HepG2 (cell line): Measurements from ENCODE around the gene TGM6. TPM values are rescaled to one million over a fixed set of nuclear protein-coding genes. Genes with fewer than 3 reads are reported as not detected.

Experiments
- AGO1 ChIP-seq: fragments of 200-400 bp; formaldehyde crosslinking; IDR thresholded peaks from 2 replicates; pipeline ENCODE4 v1.6.1; 2017; ENCODE audit warnings: mild to moderate bottlenecking, low read depth, low read length, moderate library complexity; ENCODE audit not compliant: poor library complexity, severe bottlenecking
- ARID4A ChIP-seq: sonication (generic); formaldehyde crosslinking; IDR thresholded peaks from 2 replicates; pipeline ENCODE4 v1.5.0; 2020; ENCODE audit warnings: mild to moderate bottlenecking, missing genetic modification reagents, borderline replicate concordance
- ATAD3A ChIP-seq: sonication (generic); formaldehyde crosslinking; IDR thresholded peaks from 2 replicates; pipeline ENCODE4 v1.4.0; 2020; ENCODE audit warnings: missing genetic modification reagents
- CCDC6 ChIP-seq: sonication (generic); formaldehyde crosslinking; IDR thresholded peaks from 2 replicates; pipeline ENCODE4 v1.8.1; 2022; ENCODE audit warnings: mild to moderate bottlenecking, missing genetic modification reagents, moderate library complexity
- HIVEP1 ChIP-seq: sonication (generic); formaldehyde crosslinking; IDR thresholded peaks from 2 replicates; pipeline ENCODE4 v1.4.0; 2020; ENCODE audit warnings: mild to moderate bottlenecking, missing genetic modification reagents
- NRL ChIP-seq: sonication (generic); formaldehyde crosslinking; IDR thresholded peaks from 2 replicates; pipeline ENCODE4 v1.5.0; 2020; ENCODE audit warnings: missing genetic modification reagents, mild to moderate bottlenecking, moderate library complexity, borderline replicate concordance
- PTBP1 ChIP-seq: fragments of 200-400 bp; formaldehyde crosslinking; IDR thresholded peaks from 2 replicates; pipeline ENCODE4 v1.6.1; 2018; ENCODE audit warnings: low read length, low read depth; ENCODE audit not compliant: poor library complexity, severe bottlenecking
- REST ChIP-seq, 2 experiments: IDR thresholded peaks; 2 replicates each; pipeline ENCODE4 v1.6.1; 2011 to 2012; ENCODE audit warnings: low read length in 2 of 2, borderline replicate concordance in 1 of 2, low read depth in 1 of 2, mild to moderate bottlenecking in 1 of 2, moderate library complexity in 1 of 2
- SIX4 ChIP-seq: sonication (generic); formaldehyde crosslinking; IDR thresholded peaks from 2 replicates; pipeline ENCODE4 v1.4.0; 2020; ENCODE audit warnings: missing genetic modification reagents
- ZNF12 ChIP-seq: sonication (generic); formaldehyde crosslinking; IDR thresholded peaks from 2 replicates; pipeline ENCODE4 v1.5.0; 2020; ENCODE audit warnings: missing genetic modification reagents
- ZNF431 ChIP-seq: sonication (generic); formaldehyde crosslinking; IDR thresholded peaks from 2 replicates; pipeline ENCODE4 v1.9.0; 2022; ENCODE audit warnings: missing genetic modification reagents, low read depth, mild to moderate bottlenecking, borderline replicate concordance
- ZNF562 ChIP-seq: sonication (generic); formaldehyde crosslinking; IDR thresholded peaks from 2 replicates; pipeline ENCODE4 v1.8.0; 2022; ENCODE audit warnings: missing genetic modification reagents, borderline replicate concordance
- ZNF703 ChIP-seq: sonication (generic); formaldehyde crosslinking; IDR thresholded peaks from 2 replicates; pipeline ENCODE4 v1.5.1; 2020; ENCODE audit warnings: missing genetic modification reagents, mild to moderate bottlenecking, moderate library complexity, borderline replicate concordance
- ZNF749 ChIP-seq: sonication (generic); formaldehyde crosslinking; IDR thresholded peaks from 2 replicates; pipeline ENCODE4 v1.8.0; 2022; ENCODE audit warnings: mild to moderate bottlenecking, missing genetic modification reagents, moderate library complexity, borderline replicate concordance
- polyA plus RNA-seq, 8 experiments: library from polyadenylated mRNA; depleted of rRNA in 3 of 8; stranded (reverse) in 7 of 8; unstranded in 1 of 8; fragments of >200 nt; fragmentation: Illumina TruSeq in 4 of 8; extraction: Trizol in 4 of 8; gene quantifications; 2 replicates each; pipeline versions ENCODE4 v1.2.1 to v1.2.3, GENCODE V29; 2011 to 2016; ENCODE audit warnings: low read depth in 4 of 8, missing spikeins in 1 of 8, mixed read lengths in 1 of 8; ENCODE audit not compliant: insufficient read depth in 1 of 8
- total RNA-seq, 5 experiments: library from RNA; depleted of rRNA; stranded (reverse); fragments of >200 nt; fragmentation: Illumina TruSeq; extraction: Trizol; gene quantifications; 2 replicates each; pipeline ENCODE4 v1.2.3, GENCODE V29; 2016; ENCODE audit warnings: low read depth in 1 of 5
- TF ChIP-seq, protein P1 (sequence below): sonication (generic); formaldehyde crosslinking; IDR thresholded peaks from 2 replicates; pipeline ENCODE4 v1.8.0; 2022; ENCODE audit warnings: mild to moderate bottlenecking, missing genetic modification reagents, moderate library complexity

The TGM6 gene
- total and polyA plus RNA-seq, 2 of the 13 experiments (the other 11 are each of a cell fraction or from before 2014, with no cell fraction given): not detected

GRCh38 chr20:2470423-2471193 is 89.9 kb downstream of the TGM6 start, which contains the start of gene SNRPB (continued):
- TF ChIP-seq REST (IDR thresholded peaks at IDR 0.05; ENCODE audit: borderline replicate concordance in 1 of 2, low read depth in 1 of 2, low read length in 2 of 2): peak in 1 of 2 experiments; percentile 78; a peak in 2 of 4 replicates
- TF ChIP-seq CCDC6 (CRISPR knock-in tag): peak; percentile 100
- peak; percentile 89 for TF ChIP-seq PTBP1
- peak; percentile 91 for TF ChIP-seq AGO1
- TF ChIP-seq ZNF431 (CRISPR knock-in tag): peak; percentile 99
- TF ChIP-seq, protein P1, sequence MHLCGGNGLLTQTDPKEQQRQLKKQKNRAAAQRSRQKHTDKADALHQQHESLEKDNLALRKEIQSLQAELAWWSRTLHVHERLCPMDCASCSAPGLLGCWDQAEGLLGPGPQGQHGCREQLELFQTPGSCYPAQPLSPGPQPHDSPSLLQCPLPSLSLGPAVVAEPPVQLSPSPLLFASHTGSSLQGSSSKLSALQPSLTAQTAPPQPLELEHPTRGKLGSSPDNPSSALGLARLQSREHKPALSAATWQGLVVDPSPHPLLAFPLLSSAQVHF (CRISPR knock-in tag): peak; percentile 92; the same call in 1 of the 2 replicates
- TF ChIP-seq ZNF703: peak; percentile 97; the same call in 1 of the 2 replicates
- peak; percentile 86; the same call in 1 of the 2 replicates for TF ChIP-seq ZNF12 (CRISPR knock-in tag)
- TF ChIP-seq HIVEP1: peak; percentile 98
- peak; percentile 56; the same call in 1 of the 2 replicates for TF ChIP-seq ZNF562
- TF ChIP-seq NRL (CRISPR knock-in tag): peak; percentile 99
- 0 out of 2 replicates have a peak, but pooled peaks have one; percentile 83 for TF ChIP-seq ATAD3A
- peak; percentile 83; the same call in 1 of the 2 replicates for TF ChIP-seq SIX4 (CRISPR knock-in tag)
- peak; percentile 99 for TF ChIP-seq ARID4A (CRISPR knock-in tag)
- peak; percentile 98; the same call in 1 of the 2 replicates for TF ChIP-seq ZNF749 (CRISPR knock-in tag)
